Thyroid gland (tissue), 4 donors: ENCODE results near the gene CREB3L1.

Source experiments
- CTCF ChIP-seq, 6 experiments: fragments of 200-600 bp in 3 of 6; fragments of 450-650 bp in 3 of 6; sonication (generic) in 3 of 6; IDR thresholded peaks; one replicate each; pipeline ENCODE4 v1.5.1; 2016 to 2019; ENCODE audit warnings: antibody characterized with exemption in 6 of 6, mild to moderate bottlenecking in 2 of 6, inconsistent platforms in 1 of 6, moderate library complexity in 1 of 6
- POLR2A ChIP-seq, 2 donors: fragments of 450-650 bp; IDR thresholded peaks; one replicate each; pipeline ENCODE4 v1.6.1; 2017; ENCODE audit warnings: antibody characterized with exemption in 2 of 2, mild to moderate bottlenecking in 2 of 2, moderate library complexity in 1 of 2

- no peak for TF ChIP-seq CTCF (IDR thresholded peaks at IDR 0.05)
- TF ChIP-seq POLR2A (IDR thresholded peaks at IDR 0.05): no peak
Observed at GRCh38 chr11:46327829-46328228, 50.4 kb downstream of the CREB3L1 start.
